HEK293 (cell line): ENCODE measurements around the gene SLC1A1.

Source experiments
- CTCF ChIA-PET: fragments of 350-600 bp; formaldehyde crosslinking; extraction: SDS; loops from one replicate; lab custom pipeline; 2021; ENCODE audit warnings: antibody characterized with exemption; lab: Yijun Ruan, JAX
- POLR2A ChIA-PET: fragments of 300-600 bp; formaldehyde crosslinking; extraction: SDS; loops from one replicate; lab custom pipeline; 2020; ENCODE audit warnings: antibody characterized with exemption, inconsistent platforms; lab: Yijun Ruan, JAX
- H3K27ac ChIP-seq: fragments of 200-500 bp; sonication (Bioruptor generic); 2 replicates; pipeline ENCODE4 v1.5.1; 2014; ENCODE audit warnings: low read depth, low read length, control low read depth, inconsistent platforms; ENCODE audit errors: extremely low read depth
- H3K36me3 ChIP-seq, 2 experiments: fragments of 200-500 bp in 1 of 2; sonication (Bioruptor generic) in 1 of 2; 1 replicate in 1 of 2; 2 replicates in 1 of 2; pipeline ENCODE4 v1.5.1; 2014 to 2017; ENCODE audit warnings: inconsistent platforms in 2 of 2, low read length in 2 of 2; ENCODE audit not compliant: control insufficient read depth in 2 of 2, insufficient read depth in 1 of 2
- H3K4me1 ChIP-seq: fragments of 200-500 bp; sonication (Bioruptor generic); 2 replicates; pipeline ENCODE4 v1.5.1; 2014; ENCODE audit warnings: mild to moderate bottlenecking, low read length, inconsistent platforms; ENCODE audit not compliant: control insufficient read depth, insufficient read depth
- H3K4me3 ChIP-seq: 2 replicates; pipeline ENCODE4 v1.5.1; 2011; ENCODE audit warnings: low read depth, mild to moderate bottlenecking, control low read depth, low read length, moderate library complexity
- H3K9me3 ChIP-seq: fragments of 200-500 bp; sonication (Bioruptor generic); 2 replicates; pipeline ENCODE4 v1.5.1; 2014; ENCODE audit warnings: low read depth, low read length, inconsistent platforms; ENCODE audit not compliant: control insufficient read depth, insufficient read depth
- HOXA7 ChIP-seq: sonication (generic); formaldehyde crosslinking; IDR thresholded peaks from 2 replicates; pipeline ENCODE4 v1.8.1; 2022; ENCODE audit warnings: missing genetic modification reagents, borderline replicate concordance
- KLF1 ChIP-seq: fragments of 450-650 bp; formaldehyde crosslinking; IDR thresholded peaks from 2 replicates; pipeline ENCODE4 v1.5.1; 2016; ENCODE audit warnings: missing biosample characterization, missing genetic modification characterization
- KLF8 ChIP-seq: fragments of 450-650 bp; formaldehyde crosslinking; IDR thresholded peaks from 2 replicates; pipeline ENCODE4 v1.5.1; 2016; ENCODE audit warnings: missing biosample characterization, missing genetic modification characterization
- SETDB1 ChIP-seq: IDR thresholded peaks from one replicate; pipeline ENCODE4 v1.6.1; 2017; ENCODE audit warnings: mild to moderate bottlenecking, low read length, moderate library complexity, mixed read lengths; ENCODE audit not compliant: insufficient read length
- ZBTB20 ChIP-seq: fragments of 450-650 bp; formaldehyde crosslinking; IDR thresholded peaks from 2 replicates; pipeline ENCODE4 v1.5.1; 2016; ENCODE audit warnings: missing biosample characterization, missing genetic modification characterization
- ZBTB7A ChIP-seq: fragments of 450-650 bp; formaldehyde crosslinking; IDR thresholded peaks from 2 replicates; pipeline ENCODE4 v1.5.1; 2016; ENCODE audit warnings: low read depth, missing biosample characterization, missing genetic modification characterization
- ZNF121 ChIP-seq: fragments of 450-650 bp; formaldehyde crosslinking; IDR thresholded peaks from 2 replicates; pipeline ENCODE4 v1.5.1; 2016; ENCODE audit warnings: missing biosample characterization, missing genetic modification characterization
- ZNF221 ChIP-seq: fragments of 450-650 bp; formaldehyde crosslinking; IDR thresholded peaks from 2 replicates; pipeline ENCODE4 v1.5.1; 2017; ENCODE audit warnings: missing biosample characterization, missing genetic modification characterization, borderline replicate concordance
- ZNF239 ChIP-seq: fragments of 450-650 bp; formaldehyde crosslinking; IDR thresholded peaks from 2 replicates; pipeline ENCODE4 v1.5.1; 2016; ENCODE audit warnings: missing biosample characterization, missing genetic modification characterization
- ZNF501 ChIP-seq: fragments of 450-650 bp; formaldehyde crosslinking; IDR thresholded peaks from 2 replicates; pipeline ENCODE4 v1.5.1; 2016; ENCODE audit warnings: missing biosample characterization, missing genetic modification characterization
- ZNF548 ChIP-seq: fragments of 450-650 bp; formaldehyde crosslinking; IDR thresholded peaks from 2 replicates; pipeline ENCODE4 v1.5.1; 2016; ENCODE audit warnings: missing biosample characterization, missing genetic modification characterization
- ZNF549 ChIP-seq: fragments of 450-650 bp; IDR thresholded peaks from 2 replicates; pipeline ENCODE4 v1.5.1; 2018; ENCODE audit warnings: missing biosample characterization, missing genetic modification characterization, mild to moderate bottlenecking, inconsistent platforms, moderate library complexity
- ZNF560 ChIP-seq: fragments of 450-650 bp; formaldehyde crosslinking; IDR thresholded peaks from 2 replicates; pipeline ENCODE4 v1.5.1; 2017; ENCODE audit warnings: missing biosample characterization, missing genetic modification characterization, borderline replicate concordance
- ZNF561 ChIP-seq: fragments of 450-650 bp; IDR thresholded peaks from 2 replicates; pipeline ENCODE4 v1.5.1; 2018; ENCODE audit warnings: missing biosample characterization, missing genetic modification characterization, borderline replicate concordance
- ZNF624 ChIP-seq: fragments of 450-650 bp; formaldehyde crosslinking; IDR thresholded peaks from 2 replicates; pipeline ENCODE4 v1.5.1; 2017; ENCODE audit warnings: missing biosample characterization, missing genetic modification characterization
- ZNF747 ChIP-seq: fragments of 450-650 bp; formaldehyde crosslinking; IDR thresholded peaks from 2 replicates; pipeline ENCODE4 v1.5.1; 2016; ENCODE audit warnings: missing biosample characterization, missing genetic modification characterization
- ZNF76 ChIP-seq: fragments of 450-650 bp; formaldehyde crosslinking; IDR thresholded peaks from 2 replicates; pipeline ENCODE4; 2016; ENCODE audit warnings: low read depth, missing biosample characterization, missing genetic modification characterization, borderline replicate concordance
- ZSCAN30 ChIP-seq: fragments of 450-650 bp; IDR thresholded peaks from 2 replicates; pipeline ENCODE4 v1.5.1; 2018; ENCODE audit warnings: missing biosample characterization, mild to moderate bottlenecking, missing genetic modification characterization, moderate library complexity
- TF ChIP-seq, protein P1 (sequence below): fragments of 450-650 bp; formaldehyde crosslinking; IDR thresholded peaks from 2 replicates; pipeline ENCODE4 v1.5.1; 2016; ENCODE audit warnings: missing biosample characterization, missing genetic modification characterization
- TF ChIP-seq, protein P2 (sequence below): fragments of 450-650 bp; formaldehyde crosslinking; IDR thresholded peaks from 2 replicates; pipeline ENCODE4 v1.5.1; 2017; ENCODE audit warnings: missing biosample characterization, missing genetic modification characterization
- TF ChIP-seq, protein P3 (sequence below): fragments of 450-650 bp; formaldehyde crosslinking; IDR thresholded peaks from 2 replicates; pipeline ENCODE4 v1.5.1; 2016; ENCODE audit warnings: missing biosample characterization, missing genetic modification characterization
- TF ChIP-seq, protein P4 (sequence below): fragments of 450-650 bp; formaldehyde crosslinking; IDR thresholded peaks from 2 replicates; pipeline ENCODE4 v1.5.1; 2016; ENCODE audit warnings: missing biosample characterization, missing genetic modification characterization

SLC1A1 gene

DNA sequence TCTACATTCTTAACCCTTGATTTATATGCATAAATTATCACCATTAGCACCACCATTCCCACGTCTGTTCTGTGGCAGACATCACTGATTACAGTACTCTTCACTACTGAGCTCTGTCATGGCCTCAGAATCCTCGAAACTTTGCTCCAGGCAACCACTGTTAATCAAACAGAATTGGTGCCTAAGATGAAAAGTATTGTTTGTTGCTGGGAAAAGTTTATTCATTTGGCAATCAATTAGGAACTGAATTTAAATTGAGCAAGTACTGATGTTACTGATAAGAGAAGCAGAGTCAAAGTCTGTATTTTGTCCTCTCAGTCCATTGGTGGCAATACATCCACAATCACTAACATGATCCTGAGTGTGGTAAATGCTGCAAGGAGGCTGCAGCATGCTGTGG lies 12.8 kb downstream of the SLC1A1 start:
- CTCF ChIA-PET = no interaction called here
- TF ChIP-seq ZNF624 (tag by site-specific recombination) = no peak
- TF ChIP-seq, protein P1, sequence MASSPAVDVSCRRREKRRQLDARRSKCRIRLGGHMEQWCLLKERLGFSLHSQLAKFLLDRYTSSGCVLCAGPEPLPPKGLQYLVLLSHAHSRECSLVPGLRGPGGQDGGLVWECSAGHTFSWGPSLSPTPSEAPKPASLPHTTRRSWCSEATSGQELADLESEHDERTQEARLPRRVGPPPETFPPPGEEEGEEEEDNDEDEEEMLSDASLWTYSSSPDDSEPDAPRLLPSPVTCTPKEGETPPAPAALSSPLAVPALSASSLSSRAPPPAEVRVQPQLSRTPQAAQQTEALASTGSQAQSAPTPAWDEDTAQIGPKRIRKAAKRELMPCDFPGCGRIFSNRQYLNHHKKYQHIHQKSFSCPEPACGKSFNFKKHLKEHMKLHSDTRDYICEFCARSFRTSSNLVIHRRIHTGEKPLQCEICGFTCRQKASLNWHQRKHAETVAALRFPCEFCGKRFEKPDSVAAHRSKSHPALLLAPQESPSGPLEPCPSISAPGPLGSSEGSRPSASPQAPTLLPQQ (tag by site-specific recombination) = no peak
- TF ChIP-seq ZBTB7A = no peak
- TF ChIP-seq ZNF121 (tag by site-specific recombination) = no peak
- TF ChIP-seq ZSCAN30 = no peak
- TF ChIP-seq ZNF239 (tag by site-specific recombination) = no peak
- TF ChIP-seq SETDB1 = no peak
- TF ChIP-seq ZNF561 (tag by site-specific recombination) = no peak
- TF ChIP-seq ZNF549 (tag by site-specific recombination) = no peak
- TF ChIP-seq, protein P2, sequence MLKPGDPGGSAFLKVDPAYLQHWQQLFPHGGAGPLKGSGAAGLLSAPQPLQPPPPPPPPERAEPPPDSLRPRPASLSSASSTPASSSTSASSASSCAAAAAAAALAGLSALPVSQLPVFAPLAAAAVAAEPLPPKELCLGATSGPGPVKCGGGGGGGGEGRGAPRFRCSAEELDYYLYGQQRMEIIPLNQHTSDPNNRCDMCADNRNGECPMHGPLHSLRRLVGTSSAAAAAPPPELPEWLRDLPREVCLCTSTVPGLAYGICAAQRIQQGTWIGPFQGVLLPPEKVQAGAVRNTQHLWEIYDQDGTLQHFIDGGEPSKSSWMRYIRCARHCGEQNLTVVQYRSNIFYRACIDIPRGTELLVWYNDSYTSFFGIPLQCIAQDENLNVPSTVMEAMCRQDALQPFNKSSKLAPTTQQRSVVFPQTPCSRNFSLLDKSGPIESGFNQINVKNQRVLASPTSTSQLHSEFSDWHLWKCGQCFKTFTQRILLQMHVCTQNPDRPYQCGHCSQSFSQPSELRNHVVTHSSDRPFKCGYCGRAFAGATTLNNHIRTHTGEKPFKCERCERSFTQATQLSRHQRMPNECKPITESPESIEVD (tag by site-specific recombination) = no peak
- Histone ChIP-seq H3K4me1 (no peaks in the 10 kb centered on the region; the same call in 1 of the 2 replicates), H3K4me3 (no peak overlapping the region), H3K27ac (no peak overlapping the region), H3K36me3 (no peaks in the 10 kb centered on the region), H3K9me3 (no peaks in the 10 kb centered on the region)
- POLR2A ChIA-PET = no interaction called here

DNA sequence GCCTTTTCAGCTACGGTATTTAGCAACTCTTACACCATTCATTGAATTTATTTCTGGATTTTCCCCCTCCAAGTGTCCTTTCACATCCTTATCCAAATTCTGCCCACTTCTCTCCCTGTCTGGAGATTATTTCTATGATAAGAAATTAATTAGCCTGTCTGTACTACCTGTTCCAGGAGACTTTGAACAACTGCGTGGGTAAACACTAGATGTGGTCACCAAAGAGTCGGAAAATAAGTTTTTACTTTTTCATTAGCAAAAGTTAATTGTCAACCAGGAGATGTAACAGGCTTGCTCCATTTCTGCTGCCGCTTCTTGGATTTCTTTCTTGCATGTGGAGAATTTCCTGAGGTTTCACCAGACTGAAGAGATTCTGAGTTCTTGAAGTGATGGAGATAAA lies 14.0 kb downstream of the SLC1A1 start:
- TF ChIP-seq ZNF548 (tag by site-specific recombination) (no peak), ZNF501 (tag by site-specific recombination) (no peak), ZNF76 (tag by site-specific recombination) (no peak)
- TF ChIP-seq, protein P3, sequence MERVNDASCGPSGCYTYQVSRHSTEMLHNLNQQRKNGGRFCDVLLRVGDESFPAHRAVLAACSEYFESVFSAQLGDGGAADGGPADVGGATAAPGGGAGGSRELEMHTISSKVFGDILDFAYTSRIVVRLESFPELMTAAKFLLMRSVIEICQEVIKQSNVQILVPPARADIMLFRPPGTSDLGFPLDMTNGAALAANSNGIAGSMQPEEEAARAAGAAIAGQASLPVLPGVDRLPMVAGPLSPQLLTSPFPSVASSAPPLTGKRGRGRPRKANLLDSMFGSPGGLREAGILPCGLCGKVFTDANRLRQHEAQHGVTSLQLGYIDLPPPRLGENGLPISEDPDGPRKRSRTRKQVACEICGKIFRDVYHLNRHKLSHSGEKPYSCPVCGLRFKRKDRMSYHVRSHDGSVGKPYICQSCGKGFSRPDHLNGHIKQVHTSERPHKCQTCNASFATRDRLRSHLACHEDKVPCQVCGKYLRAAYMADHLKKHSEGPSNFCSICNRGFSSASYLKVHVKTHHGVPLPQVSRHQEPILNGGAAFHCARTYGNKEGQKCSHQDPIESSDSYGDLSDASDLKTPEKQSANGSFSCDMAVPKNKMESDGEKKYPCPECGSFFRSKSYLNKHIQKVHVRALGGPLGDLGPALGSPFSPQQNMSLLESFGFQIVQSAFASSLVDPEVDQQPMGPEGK (tag by site-specific recombination) = no peak
- Histone ChIP-seq H3K27ac (no peak overlapping the region), H3K4me1 (no peaks in the 10 kb centered on the region; the same call in 1 of the 2 replicates), H3K4me3 (no peak overlapping the region), H3K9me3 (no peaks in the 10 kb centered on the region), H3K36me3 (no peaks in the 10 kb centered on the region)
- POLR2A ChIA-PET = no interaction called here
- CTCF ChIA-PET = no interaction called here

DNA sequence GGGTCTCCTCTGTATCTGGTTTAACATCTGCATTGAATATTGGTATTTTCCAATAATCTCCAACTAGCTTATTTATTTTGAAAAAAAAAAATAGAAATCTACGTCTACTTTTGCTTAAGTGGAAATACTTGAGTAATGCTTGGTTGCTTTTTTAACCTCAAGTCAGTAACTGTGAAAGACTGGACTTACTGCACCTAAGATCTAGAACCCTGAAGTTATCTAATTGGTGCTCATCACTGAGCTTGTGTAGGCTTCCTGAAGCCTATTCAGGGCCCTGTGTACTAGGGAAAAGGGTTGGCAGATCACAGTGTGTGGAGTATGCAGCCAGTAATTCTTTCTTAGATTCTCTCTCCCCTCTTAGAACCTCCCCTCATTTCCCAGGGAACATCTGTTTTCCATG lies 16.2 kb downstream of the SLC1A1 start:
- no peaks in the 10 kb centered on the region for H3K36me3 ChIP-seq
- POLR2A ChIA-PET = no interaction called here
- CTCF ChIA-PET = no interaction called here
- no peaks in the 10 kb centered on the region for H3K4me1 ChIP-seq
- H3K4me3 ChIP-seq = no peak overlapping the region
- TF ChIP-seq ZBTB20 (tag by site-specific recombination) = no peak
- TF ChIP-seq HOXA7 (CRISPR knock-in tag) = no peak
- no peak for TF ChIP-seq ZNF560
- no peak for TF ChIP-seq ZNF221 (tag by site-specific recombination)
- no peak for TF ChIP-seq KLF8 (tag by site-specific recombination)
- TF ChIP-seq KLF1 (tag by site-specific recombination) = no peak
- no peak for TF ChIP-seq ZNF747
- TF ChIP-seq, protein P4, sequence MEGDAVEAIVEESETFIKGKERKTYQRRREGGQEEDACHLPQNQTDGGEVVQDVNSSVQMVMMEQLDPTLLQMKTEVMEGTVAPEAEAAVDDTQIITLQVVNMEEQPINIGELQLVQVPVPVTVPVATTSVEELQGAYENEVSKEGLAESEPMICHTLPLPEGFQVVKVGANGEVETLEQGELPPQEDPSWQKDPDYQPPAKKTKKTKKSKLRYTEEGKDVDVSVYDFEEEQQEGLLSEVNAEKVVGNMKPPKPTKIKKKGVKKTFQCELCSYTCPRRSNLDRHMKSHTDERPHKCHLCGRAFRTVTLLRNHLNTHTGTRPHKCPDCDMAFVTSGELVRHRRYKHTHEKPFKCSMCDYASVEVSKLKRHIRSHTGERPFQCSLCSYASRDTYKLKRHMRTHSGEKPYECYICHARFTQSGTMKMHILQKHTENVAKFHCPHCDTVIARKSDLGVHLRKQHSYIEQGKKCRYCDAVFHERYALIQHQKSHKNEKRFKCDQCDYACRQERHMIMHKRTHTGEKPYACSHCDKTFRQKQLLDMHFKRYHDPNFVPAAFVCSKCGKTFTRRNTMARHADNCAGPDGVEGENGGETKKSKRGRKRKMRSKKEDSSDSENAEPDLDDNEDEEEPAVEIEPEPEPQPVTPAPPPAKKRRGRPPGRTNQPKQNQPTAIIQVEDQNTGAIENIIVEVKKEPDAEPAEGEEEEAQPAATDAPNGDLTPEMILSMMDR = no peak
- H3K9me3 ChIP-seq = no peaks in the 10 kb centered on the region
- H3K27ac ChIP-seq = no peak overlapping the region
